WTC11 (cell line): ENCODE results near the gene ESAM. TPM values are rescaled to one million over a fixed set of nuclear protein-coding genes. Genes with fewer than 3 reads are reported as not detected.

ENCODE experiments used
- ATAC-seq: fragments of 200-7000 bp; cut with Tn5 transposase; 2 replicates; pipeline ENCODE4 v1.10.0; 2021; ENCODE audit warnings: mild to moderate bottlenecking, moderate library complexity
- CTCF ChIA-PET: fragments of 300-600 bp; sonication (Branson Sonifier 250); formaldehyde crosslinking; loops from one replicate; lab custom pipeline; 2021; ENCODE audit warnings: antibody characterized with exemption; lab: Charles Lee
- POLR2A ChIA-PET: fragments of 350-600 bp; sonication (Branson Sonifier 250); formaldehyde crosslinking; loops from one replicate; lab custom pipeline; 2021; ENCODE audit warnings: antibody characterized with exemption; lab: Charles Lee
- DNase-seq: peaks from one replicate; pipeline ENCODE4 v3.0.0; 2021; ENCODE audit warnings: low spot score
- H3K27ac Mint-ChIP-seq: 2 replicates; pipeline ENCODE4 v1.8.0; 2021; ENCODE audit warnings: mixed read lengths
- H3K27me3 Mint-ChIP-seq: 2 replicates; pipeline ENCODE4 v1.8.0; 2021; ENCODE audit warnings: low read depth, mild to moderate bottlenecking, moderate library complexity, mixed read lengths
- H3K36me3 Mint-ChIP-seq: 2 replicates; pipeline ENCODE4 v1.8.0; 2021; ENCODE audit warnings: mixed read lengths
- H3K4me1 Mint-ChIP-seq: 2 replicates; pipeline ENCODE4 v1.8.0; 2022; ENCODE audit warnings: mixed read lengths
- H3K4me3 Mint-ChIP-seq: 2 replicates; pipeline ENCODE4 v1.8.0; 2021; ENCODE audit warnings: mild to moderate bottlenecking, moderate library complexity, mixed read lengths
- H3K9me3 Mint-ChIP-seq: 2 replicates; pipeline ENCODE4 v1.8.0; 2021; ENCODE audit warnings: mixed read lengths
- ATF1 ChIP-seq: sonication (generic); formaldehyde crosslinking; IDR thresholded peaks from 2 replicates; pipeline ENCODE4 v1.8.1; 2023; ENCODE audit warnings: mild to moderate bottlenecking, moderate library complexity, missing genetic modification reagents
- CREM ChIP-seq: sonication (generic); formaldehyde crosslinking; IDR thresholded peaks from 2 replicates; pipeline ENCODE4 v1.8.1; 2022; ENCODE audit warnings: mild to moderate bottlenecking, missing genetic modification reagents, moderate library complexity
- EMX1 ChIP-seq: fragments of 250-450 bp; sonication (Bioruptor Pico); IDR thresholded peaks from 2 replicates; pipeline ENCODE4 v1.8.0; 2021; ENCODE audit warnings: mild to moderate bottlenecking
- FOXP1 ChIP-seq: sonication (generic); formaldehyde crosslinking; IDR thresholded peaks from 2 replicates; pipeline ENCODE4 v1.8.0; 2022; ENCODE audit warnings: missing genetic modification reagents, mild to moderate bottlenecking, moderate library complexity, borderline replicate concordance
- NFATC4 ChIP-seq: fragments of 250-450 bp; sonication (Bioruptor Pico); IDR thresholded peaks from 2 replicates; pipeline ENCODE4 v1.9.0; 2021; ENCODE audit warnings: mild to moderate bottlenecking
- OVOL2 ChIP-seq: fragments of 250-450 bp; sonication (Bioruptor Pico); IDR thresholded peaks from 2 replicates; pipeline ENCODE4 v1.9.0; 2021; ENCODE audit warnings: mild to moderate bottlenecking, borderline replicate concordance
- SMAD3 ChIP-seq: sonication (generic); formaldehyde crosslinking; IDR thresholded peaks from 2 replicates; pipeline ENCODE4 v1.8.0; 2022; ENCODE audit warnings: missing genetic modification reagents, mild to moderate bottlenecking, borderline replicate concordance
- STAT6 ChIP-seq: sonication (generic); formaldehyde crosslinking; conservative IDR thresholded peaks from 2 replicates; pipeline ENCODE4 v1.8.1; 2023; ENCODE audit warnings: mild to moderate bottlenecking, low read depth, missing genetic modification reagents, moderate library complexity
- ZNF121 ChIP-seq: sonication (generic); formaldehyde crosslinking; IDR thresholded peaks from 2 replicates; pipeline ENCODE4 v1.8.0; 2023; ENCODE audit warnings: missing genetic modification reagents
- ZNF138 ChIP-seq: sonication (generic); formaldehyde crosslinking; conservative IDR thresholded peaks from 2 replicates; pipeline ENCODE4 v1.8.1; 2022; ENCODE audit warnings: mild to moderate bottlenecking, moderate library complexity, missing genetic modification reagents
- ZNF232 ChIP-seq: sonication (generic); formaldehyde crosslinking; IDR thresholded peaks from 2 replicates; pipeline ENCODE4 v1.8.0; 2022; ENCODE audit warnings: mild to moderate bottlenecking, missing genetic modification reagents
- ZNF396 ChIP-seq: fragments of 250-450 bp; sonication (Bioruptor Pico); IDR thresholded peaks from 2 replicates; pipeline ENCODE4 v1.8.0; 2021; ENCODE audit warnings: mild to moderate bottlenecking, moderate library complexity, borderline replicate concordance
- total RNA-seq: library from RNA; stranded (reverse); gene quantifications from 3 replicates; pipeline ENCODE4 v1.2.3, GENCODE V29; 2021
- TF ChIP-seq, protein P1 (sequence below): sonication (generic); formaldehyde crosslinking; IDR thresholded peaks from 2 replicates; pipeline ENCODE4 v1.8.1; 2023; ENCODE audit warnings: mild to moderate bottlenecking, missing genetic modification reagents
- TF ChIP-seq, protein P2 (sequence below): fragments of 250-450 bp; sonication (Bioruptor Pico); IDR thresholded peaks from 2 replicates; pipeline ENCODE4 v1.9.0; 2021; ENCODE audit warnings: mild to moderate bottlenecking
- TF ChIP-seq, protein P3 (sequence below): sonication (generic); formaldehyde crosslinking; IDR thresholded peaks from 2 replicates; pipeline ENCODE4 v1.8.1; 2022; ENCODE audit warnings: low read depth, mild to moderate bottlenecking, moderate library complexity, missing genetic modification reagents, borderline replicate concordance
- TF ChIP-seq, protein P4 (sequence below): sonication (generic); formaldehyde crosslinking; IDR thresholded peaks from 2 replicates; pipeline ENCODE4 v1.8.0; 2023; ENCODE audit warnings: mild to moderate bottlenecking, missing genetic modification reagents
- TF ChIP-seq, protein P5 (sequence below): fragments of 200-600 bp; IDR thresholded peaks from 2 replicates; pipeline ENCODE4 v1.8.0; 2022; ENCODE audit warnings: antibody characterized with exemption

The ESAM gene
- total RNA-seq, 1 experiment from 2014 or later = 0.48 TPM

- H3K36me3 Mint-ChIP-seq = no peaks in the 10 kb centered on the region
- no peak for DNase-seq
- ATAC-seq = no peak
- no peaks in the 10 kb centered on the region for H3K9me3 Mint-ChIP-seq
- no peak for TF ChIP-seq ZNF232 (CRISPR knock-in tag)
- no peak for TF ChIP-seq ZNF396 (CRISPR knock-in tag)
- no peak for TF ChIP-seq ZNF138 (CRISPR knock-in tag)
- TF ChIP-seq, protein P1, sequence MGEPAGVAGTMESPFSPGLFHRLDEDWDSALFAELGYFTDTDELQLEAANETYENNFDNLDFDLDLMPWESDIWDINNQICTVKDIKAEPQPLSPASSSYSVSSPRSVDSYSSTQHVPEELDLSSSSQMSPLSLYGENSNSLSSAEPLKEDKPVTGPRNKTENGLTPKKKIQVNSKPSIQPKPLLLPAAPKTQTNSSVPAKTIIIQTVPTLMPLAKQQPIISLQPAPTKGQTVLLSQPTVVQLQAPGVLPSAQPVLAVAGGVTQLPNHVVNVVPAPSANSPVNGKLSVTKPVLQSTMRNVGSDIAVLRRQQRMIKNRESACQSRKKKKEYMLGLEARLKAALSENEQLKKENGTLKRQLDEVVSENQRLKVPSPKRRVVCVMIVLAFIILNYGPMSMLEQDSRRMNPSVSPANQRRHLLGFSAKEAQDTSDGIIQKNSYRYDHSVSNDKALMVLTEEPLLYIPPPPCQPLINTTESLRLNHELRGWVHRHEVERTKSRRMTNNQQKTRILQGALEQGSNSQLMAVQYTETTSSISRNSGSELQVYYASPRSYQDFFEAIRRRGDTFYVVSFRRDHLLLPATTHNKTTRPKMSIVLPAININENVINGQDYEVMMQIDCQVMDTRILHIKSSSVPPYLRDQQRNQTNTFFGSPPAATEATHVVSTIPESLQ (CRISPR knock-in tag) = no peak
- TF ChIP-seq, protein P2, sequence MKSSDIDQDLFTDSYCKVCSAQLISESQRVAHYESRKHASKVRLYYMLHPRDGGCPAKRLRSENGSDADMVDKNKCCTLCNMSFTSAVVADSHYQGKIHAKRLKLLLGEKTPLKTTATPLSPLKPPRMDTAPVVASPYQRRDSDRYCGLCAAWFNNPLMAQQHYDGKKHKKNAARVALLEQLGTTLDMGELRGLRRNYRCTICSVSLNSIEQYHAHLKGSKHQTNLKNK (CRISPR knock-in tag) = no peak
- TF ChIP-seq EMX1 = no peak
- TF ChIP-seq CREM (CRISPR knock-in tag) = no peak
- no peak for TF ChIP-seq STAT6 (CRISPR knock-in tag)
- TF ChIP-seq, protein P3, sequence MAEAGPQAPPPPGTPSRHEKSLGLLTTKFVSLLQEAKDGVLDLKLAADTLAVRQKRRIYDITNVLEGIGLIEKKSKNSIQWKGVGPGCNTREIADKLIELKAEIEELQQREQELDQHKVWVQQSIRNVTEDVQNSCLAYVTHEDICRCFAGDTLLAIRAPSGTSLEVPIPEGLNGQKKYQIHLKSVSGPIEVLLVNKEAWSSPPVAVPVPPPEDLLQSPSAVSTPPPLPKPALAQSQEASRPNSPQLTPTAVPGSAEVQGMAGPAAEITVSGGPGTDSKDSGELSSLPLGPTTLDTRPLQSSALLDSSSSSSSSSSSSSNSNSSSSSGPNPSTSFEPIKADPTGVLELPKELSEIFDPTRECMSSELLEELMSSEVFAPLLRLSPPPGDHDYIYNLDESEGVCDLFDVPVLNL (CRISPR knock-in tag) = no peak
- no peak for TF ChIP-seq NFATC4
- TF ChIP-seq OVOL2 (CRISPR knock-in tag) = no peak
- TF ChIP-seq SMAD3 (CRISPR knock-in tag) = no peak
- TF ChIP-seq, protein P4, sequence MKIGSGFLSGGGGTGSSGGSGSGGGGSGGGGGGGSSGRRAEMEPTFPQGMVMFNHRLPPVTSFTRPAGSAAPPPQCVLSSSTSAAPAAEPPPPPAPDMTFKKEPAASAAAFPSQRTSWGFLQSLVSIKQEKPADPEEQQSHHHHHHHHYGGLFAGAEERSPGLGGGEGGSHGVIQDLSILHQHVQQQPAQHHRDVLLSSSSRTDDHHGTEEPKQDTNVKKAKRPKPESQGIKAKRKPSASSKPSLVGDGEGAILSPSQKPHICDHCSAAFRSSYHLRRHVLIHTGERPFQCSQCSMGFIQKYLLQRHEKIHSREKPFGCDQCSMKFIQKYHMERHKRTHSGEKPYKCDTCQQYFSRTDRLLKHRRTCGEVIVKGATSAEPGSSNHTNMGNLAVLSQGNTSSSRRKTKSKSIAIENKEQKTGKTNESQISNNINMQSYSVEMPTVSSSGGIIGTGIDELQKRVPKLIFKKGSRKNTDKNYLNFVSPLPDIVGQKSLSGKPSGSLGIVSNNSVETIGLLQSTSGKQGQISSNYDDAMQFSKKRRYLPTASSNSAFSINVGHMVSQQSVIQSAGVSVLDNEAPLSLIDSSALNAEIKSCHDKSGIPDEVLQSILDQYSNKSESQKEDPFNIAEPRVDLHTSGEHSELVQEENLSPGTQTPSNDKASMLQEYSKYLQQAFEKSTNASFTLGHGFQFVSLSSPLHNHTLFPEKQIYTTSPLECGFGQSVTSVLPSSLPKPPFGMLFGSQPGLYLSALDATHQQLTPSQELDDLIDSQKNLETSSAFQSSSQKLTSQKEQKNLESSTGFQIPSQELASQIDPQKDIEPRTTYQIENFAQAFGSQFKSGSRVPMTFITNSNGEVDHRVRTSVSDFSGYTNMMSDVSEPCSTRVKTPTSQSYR (CRISPR knock-in tag) = no peak
- TF ChIP-seq, protein P5, sequence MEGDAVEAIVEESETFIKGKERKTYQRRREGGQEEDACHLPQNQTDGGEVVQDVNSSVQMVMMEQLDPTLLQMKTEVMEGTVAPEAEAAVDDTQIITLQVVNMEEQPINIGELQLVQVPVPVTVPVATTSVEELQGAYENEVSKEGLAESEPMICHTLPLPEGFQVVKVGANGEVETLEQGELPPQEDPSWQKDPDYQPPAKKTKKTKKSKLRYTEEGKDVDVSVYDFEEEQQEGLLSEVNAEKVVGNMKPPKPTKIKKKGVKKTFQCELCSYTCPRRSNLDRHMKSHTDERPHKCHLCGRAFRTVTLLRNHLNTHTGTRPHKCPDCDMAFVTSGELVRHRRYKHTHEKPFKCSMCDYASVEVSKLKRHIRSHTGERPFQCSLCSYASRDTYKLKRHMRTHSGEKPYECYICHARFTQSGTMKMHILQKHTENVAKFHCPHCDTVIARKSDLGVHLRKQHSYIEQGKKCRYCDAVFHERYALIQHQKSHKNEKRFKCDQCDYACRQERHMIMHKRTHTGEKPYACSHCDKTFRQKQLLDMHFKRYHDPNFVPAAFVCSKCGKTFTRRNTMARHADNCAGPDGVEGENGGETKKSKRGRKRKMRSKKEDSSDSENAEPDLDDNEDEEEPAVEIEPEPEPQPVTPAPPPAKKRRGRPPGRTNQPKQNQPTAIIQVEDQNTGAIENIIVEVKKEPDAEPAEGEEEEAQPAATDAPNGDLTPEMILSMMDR = no peak
- no peak for TF ChIP-seq ATF1
- no peak for TF ChIP-seq ZNF121 (CRISPR knock-in tag)
- no peak for TF ChIP-seq FOXP1 (CRISPR knock-in tag)
- ChIA-PET POLR2A (no interaction called here), CTCF (no interaction called here)
- H3K4me1 Mint-ChIP-seq = peaks cover 30% of the 10 kb centered on the region
- H3K27me3 Mint-ChIP-seq = peaks cover 28% of the 10 kb centered on the region
- no peak overlapping the region for H3K27ac Mint-ChIP-seq
- no peak overlapping the region for H3K4me3 Mint-ChIP-seq
These were observed 32.5 kb downstream of the ESAM start for GRCh38 chr11:124729571-124729970.
